ENCODE results near the gene CCT5.
A peak's percentile ranks its signal among the peaks of the same experiment; 100 is the strongest.

Gene CCT5

DNA sequence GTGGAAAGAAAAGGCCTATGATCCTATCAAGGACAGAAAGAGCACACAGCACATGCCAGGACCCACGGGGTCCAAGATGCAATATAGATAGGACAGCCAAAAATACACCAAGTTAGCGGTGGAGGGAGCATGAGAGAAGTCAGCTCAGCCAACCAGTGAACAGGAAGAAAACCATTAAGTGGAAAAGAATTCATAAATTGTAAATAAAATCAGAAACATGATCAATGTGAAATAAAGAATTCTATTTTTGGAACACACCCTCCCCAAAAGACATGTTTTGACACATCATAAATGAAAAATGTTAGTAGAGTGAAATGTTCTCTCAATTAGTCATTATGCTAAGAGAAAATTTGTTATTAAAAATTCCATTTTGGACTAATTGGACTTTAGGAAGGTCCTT lies 36.0 kb upstream of the CCT5 start:
- Histone ChIP-seq H3K27me3 (ENCODE audit: insufficient read depth, low read depth, severe bottlenecking) (no peaks in the 10 kb centered on the region), H3K36me3 (no peaks in the 10 kb centered on the region), H3K4me3 (ENCODE audit: low read depth, low read length) (no peak overlapping the region), H3K9me3 (ENCODE audit: severe bottlenecking) (no peaks in the 10 kb centered on the region), H3K27ac (no peak overlapping the region)
- DNase-seq = no peak
- TF ChIP-seq, protein P1, sequence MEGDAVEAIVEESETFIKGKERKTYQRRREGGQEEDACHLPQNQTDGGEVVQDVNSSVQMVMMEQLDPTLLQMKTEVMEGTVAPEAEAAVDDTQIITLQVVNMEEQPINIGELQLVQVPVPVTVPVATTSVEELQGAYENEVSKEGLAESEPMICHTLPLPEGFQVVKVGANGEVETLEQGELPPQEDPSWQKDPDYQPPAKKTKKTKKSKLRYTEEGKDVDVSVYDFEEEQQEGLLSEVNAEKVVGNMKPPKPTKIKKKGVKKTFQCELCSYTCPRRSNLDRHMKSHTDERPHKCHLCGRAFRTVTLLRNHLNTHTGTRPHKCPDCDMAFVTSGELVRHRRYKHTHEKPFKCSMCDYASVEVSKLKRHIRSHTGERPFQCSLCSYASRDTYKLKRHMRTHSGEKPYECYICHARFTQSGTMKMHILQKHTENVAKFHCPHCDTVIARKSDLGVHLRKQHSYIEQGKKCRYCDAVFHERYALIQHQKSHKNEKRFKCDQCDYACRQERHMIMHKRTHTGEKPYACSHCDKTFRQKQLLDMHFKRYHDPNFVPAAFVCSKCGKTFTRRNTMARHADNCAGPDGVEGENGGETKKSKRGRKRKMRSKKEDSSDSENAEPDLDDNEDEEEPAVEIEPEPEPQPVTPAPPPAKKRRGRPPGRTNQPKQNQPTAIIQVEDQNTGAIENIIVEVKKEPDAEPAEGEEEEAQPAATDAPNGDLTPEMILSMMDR (IDR thresholded peaks at IDR 0.05; ENCODE audit: low read depth, low read length) = no peak

DNA sequence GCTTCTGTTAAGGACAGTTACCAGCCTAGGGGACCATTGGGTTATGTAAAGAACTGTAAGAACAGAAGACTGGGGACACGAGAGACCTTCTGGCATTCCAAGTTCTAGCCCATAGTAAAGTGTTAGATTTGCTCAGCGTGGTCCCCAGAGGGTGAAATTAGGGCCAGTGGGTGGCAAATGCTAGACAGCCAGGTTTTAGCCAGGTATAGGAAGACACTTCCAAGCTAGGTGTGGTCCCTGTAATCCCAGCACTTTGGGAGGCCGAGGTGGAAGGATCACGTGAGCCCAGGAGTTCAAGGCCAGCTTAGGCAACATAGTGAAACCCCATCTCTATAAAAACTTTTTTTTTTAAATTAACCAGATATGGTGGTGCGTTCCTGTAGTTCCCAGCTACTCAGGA lies 34.7 kb upstream of the CCT5 start:
- no peaks in the 10 kb centered on the region for H3K36me3 ChIP-seq
- H3K27ac ChIP-seq = no peak overlapping the region
- no peak overlapping the region for H3K4me3 ChIP-seq (ENCODE audit: low read depth, low read length)
- H3K27me3 ChIP-seq (ENCODE audit: insufficient read depth, low read depth, severe bottlenecking) = no peaks in the 10 kb centered on the region
- no peaks in the 10 kb centered on the region for H3K9me3 ChIP-seq (ENCODE audit: severe bottlenecking)
- TF ChIP-seq, protein P1 (IDR thresholded peaks at IDR 0.05; ENCODE audit: low read depth, low read length) = no peak
- DNase-seq = no peak

DNA sequence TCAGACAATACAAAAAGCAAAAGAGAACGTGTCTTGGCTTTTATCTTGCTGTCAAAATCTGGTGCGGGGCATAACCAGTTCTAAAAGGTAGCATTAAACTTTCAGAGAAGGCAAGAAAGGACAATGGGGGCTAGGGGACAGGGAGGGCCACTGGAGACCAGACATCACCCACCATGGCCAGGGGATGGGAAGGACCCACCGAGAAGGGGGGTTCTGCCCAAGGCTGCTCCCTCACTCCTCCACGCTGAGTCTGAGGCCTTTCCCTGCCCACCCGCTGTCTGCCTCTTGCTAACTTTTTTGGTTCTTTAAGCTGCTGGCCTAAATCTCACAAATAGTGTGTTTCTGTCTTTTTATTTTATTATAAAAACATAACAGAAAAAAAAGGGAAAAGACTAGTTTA lies 34.0 kb upstream of the CCT5 start:
- no peak overlapping the region for H3K27ac ChIP-seq
- no peak for DNase-seq
- TF ChIP-seq, protein P1 (IDR thresholded peaks at IDR 0.05; ENCODE audit: low read depth, low read length) = no peak
- H3K36me3 ChIP-seq = no peaks in the 10 kb centered on the region
- H3K4me3 ChIP-seq (ENCODE audit: low read depth, low read length) = no peak overlapping the region
- H3K27me3 ChIP-seq (ENCODE audit: insufficient read depth, low read depth, severe bottlenecking) = no peaks in the 10 kb centered on the region
- no peaks in the 10 kb centered on the region for H3K9me3 ChIP-seq (ENCODE audit: severe bottlenecking)

DNA sequence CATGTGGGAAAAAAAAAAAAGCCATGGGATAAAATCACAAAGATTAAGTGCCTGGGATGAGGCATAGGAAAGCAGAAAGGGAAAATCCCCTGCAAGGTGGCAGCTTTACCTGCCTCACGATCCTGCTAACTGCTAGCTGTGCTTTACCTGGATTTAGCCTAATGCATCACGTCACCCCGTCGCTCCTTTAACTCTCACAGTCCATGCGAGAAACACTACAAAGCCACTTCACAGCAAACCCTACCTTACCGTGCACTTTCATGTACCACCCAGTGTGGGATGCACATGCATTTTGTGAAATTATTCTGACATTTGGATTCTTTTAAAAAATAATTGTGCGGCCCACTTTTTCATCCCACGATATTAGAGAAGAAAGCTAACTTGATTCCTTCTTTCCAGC lies 31.4 kb upstream of the CCT5 start:
- TF ChIP-seq, protein P1 (IDR thresholded peaks at IDR 0.05; ENCODE audit: low read depth, low read length) = no peak
- Histone ChIP-seq H3K4me3 (ENCODE audit: low read depth, low read length) (no peak overlapping the region), H3K36me3 (peaks cover 4% of the 10 kb centered on the region), H3K27ac (no peak overlapping the region), H3K9me3 (ENCODE audit: severe bottlenecking) (no peaks in the 10 kb centered on the region), H3K27me3 (ENCODE audit: insufficient read depth, low read depth, severe bottlenecking) (no peaks in the 10 kb centered on the region)
- no peak for DNase-seq

DNA sequence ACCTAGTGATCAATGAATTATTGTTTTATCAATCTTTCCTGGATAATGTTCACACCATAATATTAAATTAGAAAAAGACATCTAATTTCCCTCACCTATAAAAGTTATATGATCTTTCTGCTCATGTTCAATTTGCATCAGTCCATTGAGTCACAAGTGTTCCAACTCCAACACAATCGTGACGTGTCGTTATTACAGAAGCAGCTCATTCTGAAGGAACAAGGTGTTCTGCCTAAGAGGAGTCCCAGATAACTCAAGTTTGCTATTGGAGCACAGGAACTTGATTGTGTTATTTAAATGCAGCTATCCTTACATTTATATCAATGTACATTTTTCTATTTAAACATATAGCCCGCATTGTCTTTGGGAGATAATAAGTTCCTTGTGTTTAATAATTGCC lies 31.0 kb upstream of the CCT5 start:
- Histone ChIP-seq H3K36me3 (peaks cover 4% of the 10 kb centered on the region), H3K27ac (no peak overlapping the region), H3K9me3 (ENCODE audit: severe bottlenecking) (peaks cover under 1% of the 10 kb centered on the region), H3K27me3 (ENCODE audit: insufficient read depth, low read depth, severe bottlenecking) (no peaks in the 10 kb centered on the region), H3K4me3 (ENCODE audit: low read depth, low read length) (no peak overlapping the region)
- DNase-seq = no peak
- TF ChIP-seq, protein P1 (IDR thresholded peaks at IDR 0.05; ENCODE audit: low read depth, low read length) = no peak

DNA sequence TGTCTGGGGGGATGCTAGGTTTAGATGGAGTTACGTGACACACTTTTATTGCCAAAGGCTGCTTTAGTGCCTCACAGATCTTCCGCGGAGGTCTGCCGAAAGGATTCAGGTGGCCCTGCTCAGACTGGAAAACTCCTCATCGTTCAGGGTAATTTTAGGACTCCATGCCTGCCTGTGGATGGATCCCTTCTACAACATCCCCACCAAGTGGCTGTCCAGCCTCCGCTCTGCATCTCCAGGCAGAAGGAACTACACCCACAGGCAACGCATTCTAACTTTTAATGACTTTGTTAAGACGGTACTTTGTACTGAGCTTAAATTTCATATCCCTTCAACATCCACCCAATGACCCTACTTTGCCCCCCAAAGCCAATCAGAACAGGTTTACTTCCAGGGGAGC lies 29.8 kb upstream of the CCT5 start:
- Histone ChIP-seq H3K27me3 (ENCODE audit: insufficient read depth, low read depth, severe bottlenecking) (no peaks in the 10 kb centered on the region), H3K36me3 (peaks cover 4% of the 10 kb centered on the region), H3K4me3 (ENCODE audit: low read depth, low read length) (no peak overlapping the region), H3K9me3 (ENCODE audit: severe bottlenecking) (peaks cover 5% of the 10 kb centered on the region), H3K27ac (no peak overlapping the region)
- TF ChIP-seq, protein P1 (IDR thresholded peaks at IDR 0.05; ENCODE audit: low read depth, low read length) = peak; percentile 64
- peak; percentile 59 for DNase-seq
